Ovary (tissue), 3 donors: ENCODE data around the gene GRB2.

Experiments used
- CTCF ChIP-seq, 3 donors: fragments of 450-650 bp in 2 of 3; fragments of 200-600 bp in 1 of 3; IDR thresholded peaks; one replicate each; pipeline versions ENCODE4 v1.5.1 to v1.8.0; 2016 to 2022; ENCODE audit warnings: antibody characterized with exemption in 3 of 3, mild to moderate bottlenecking in 1 of 3
- POLR2A ChIP-seq: fragments of 450-650 bp; IDR thresholded peaks from one replicate; pipeline ENCODE4 v1.6.1; 2017; ENCODE audit warnings: antibody characterized with exemption, mild to moderate bottlenecking, moderate library complexity
- donor health status: DM: no; HTN: no; CAD: no.

GRCh38 chr17:75417054-75417580 lies 11.6 kb upstream of the GRB2 start:
- TF ChIP-seq CTCF (IDR thresholded peaks at IDR 0.05): no peak
- TF ChIP-seq POLR2A: no peak
